HCT116 (cell line): ENCODE measurements around the gene IFRD1. TPM values are rescaled to one million over a fixed set of nuclear protein-coding genes. Genes with fewer than 3 reads are reported as not detected.

ENCODE experiments used
- ATAC-seq: fragments of 200-7000 bp; cut with Tn5 transposase; 2 replicates; pipeline ENCODE4 v1.9.1; 2020; ENCODE audit warnings: mild to moderate bottlenecking, moderate library complexity
- BruUV-seq: library from RNA; stranded (reverse); fragments of 400-500 nt; replicated peaks from 2 replicates; lab custom pipeline; 2021; lab: Mats Ljungman, UMichigan
- CTCF ChIA-PET: fragments of 300-600 bp; sonication (Branson Sonifier 250); formaldehyde crosslinking; loops from one replicate; lab custom pipeline; 2021; ENCODE audit warnings: antibody characterized with exemption; lab: Charles Lee
- POLR2A ChIA-PET: fragments of 300-600, 350-600 bp; sonication (Branson Sonifier 250); formaldehyde crosslinking; loops from one replicate; lab custom pipeline; 2021; ENCODE audit warnings: antibody characterized with exemption; lab: Charles Lee
- RAD21 ChIA-PET, 2 experiments: fragments of 300-600 bp; sonication (Branson Sonifier 250); formaldehyde crosslinking; loops; one replicate each; lab custom pipeline; 2023; ENCODE audit warnings: low total read pairs in 2 of 2; ENCODE audit not compliant: uncharacterized antibody in 2 of 2, unreplicated experiment in 2 of 2, low non-redundant PET in 1 of 2; lab: Charles Lee
- DNase-seq: peaks from one replicate; pipeline ENCODE4 v3.0.0-alpha.2; 2010; ENCODE audit warnings: low read depth, low spot score
- H2AFZ ChIP-seq: fragments of 200-600 bp; shearing (Covaris generic), sonication (generic); 2 replicates; pipeline ENCODE4 v1.6.1; 2017; ENCODE audit warnings: low read depth, mixed run types, mixed read lengths, antibody characterized with exemption, low read length; ENCODE audit not compliant: poor library complexity, severe bottlenecking
- H3K27ac ChIP-seq: 2 replicates; pipeline ENCODE4 v1.5.1; 2012; ENCODE audit warnings: low read depth, low read length
- H3K27me3 ChIP-seq: fragments of 200-600 bp; sonication (generic); 2 replicates; pipeline ENCODE4 v1.6.1; 2016; ENCODE audit warnings: mixed run types, low read length, mixed read lengths; ENCODE audit not compliant: insufficient read depth
- H3K36me3 ChIP-seq, 2 experiments: fragments of 200-500 bp in 1 of 2; fragments of 200-600 bp in 1 of 2; sonication (Bioruptor generic) in 1 of 2; sonication (generic) in 1 of 2; 2 replicates each; pipeline versions ENCODE4 v1.5.1 to v1.6.1; 2014 to 2016; ENCODE audit warnings: low read length in 2 of 2, inconsistent platforms in 1 of 2, mixed read lengths in 1 of 2, mixed run types in 1 of 2; ENCODE audit not compliant: insufficient read depth in 2 of 2, control insufficient read depth in 1 of 2
- H3K4me1 ChIP-seq, 2 experiments: fragments of 200-600 bp in 1 of 2; sonication (generic) in 1 of 2; 2 replicates each; pipeline versions ENCODE4 v1.5.1 to v1.6.1; 2012 to 2017; ENCODE audit warnings: low read length in 2 of 2, inconsistent platforms in 1 of 2, mild to moderate bottlenecking in 1 of 2, mixed read lengths in 1 of 2, mixed run types in 1 of 2, moderate library complexity in 1 of 2; ENCODE audit not compliant: insufficient read depth in 2 of 2, control insufficient read depth in 1 of 2
- H3K4me2 ChIP-seq: fragments of 200-600 bp; sonication (generic); 2 replicates; pipeline ENCODE4 v1.6.1; 2017; ENCODE audit warnings: mixed run types, low read length, mixed read lengths
- H3K4me3 ChIP-seq, 2 experiments: fragments of 200-600 bp in 1 of 2; sonication (generic) in 1 of 2; replicated peaks in 1 of 2; 2 replicates each; pipeline ENCODE4 v1.5.1; 2011 to 2016; ENCODE audit warnings: low read length in 2 of 2, control low read depth in 1 of 2, low read depth in 1 of 2, mild to moderate bottlenecking in 1 of 2, mixed read lengths in 1 of 2, mixed run types in 1 of 2
- H3K79me2 ChIP-seq: fragments of 200-600 bp; sonication (generic); 2 replicates; pipeline ENCODE4 v1.6.1; 2017; ENCODE audit warnings: mild to moderate bottlenecking, mixed run types, low read length, moderate library complexity, mixed read lengths; ENCODE audit not compliant: insufficient read depth
- H3K9ac ChIP-seq: fragments of 200-600 bp; sonication (generic); 2 replicates; pipeline ENCODE4 v1.6.1; 2016; ENCODE audit warnings: low read length, mixed read lengths
- H3K9me2 ChIP-seq: fragments of 200-600 bp; sonication (generic), shearing (Covaris generic); 2 replicates; pipeline ENCODE4 v1.6.1; 2017; ENCODE audit warnings: mixed run types, mild to moderate bottlenecking, moderate library complexity; ENCODE audit not compliant: insufficient read depth
- H3K9me3 ChIP-seq, 2 experiments: fragments of 200-500 bp in 1 of 2; fragments of 200-600 bp in 1 of 2; sonication (Bioruptor generic) in 1 of 2; sonication (generic) in 1 of 2; 2 replicates each; pipeline ENCODE4 v1.6.1; 2014 to 2017; ENCODE audit warnings: low read length in 2 of 2, mixed read lengths in 2 of 2, inconsistent platforms in 1 of 2, low read depth in 1 of 2, mild to moderate bottlenecking in 1 of 2, mixed run types in 1 of 2, moderate library complexity in 1 of 2; ENCODE audit not compliant: control insufficient read depth in 1 of 2, insufficient read depth in 1 of 2
- H4K20me1 ChIP-seq: fragments of 200-600 bp; sonication (generic), shearing (Covaris generic); 2 replicates; pipeline ENCODE4 v1.6.1; 2017; ENCODE audit warnings: mixed run types, mild to moderate bottlenecking, moderate library complexity; ENCODE audit not compliant: insufficient read depth
- ATF3 ChIP-seq: IDR thresholded peaks from 2 replicates; pipeline ENCODE4 v1.6.1; 2012
- CBX3 ChIP-seq: IDR thresholded peaks from 2 replicates; pipeline ENCODE4 v1.6.1; 2012; ENCODE audit warnings: low read depth
- CEBPB ChIP-seq: IDR thresholded peaks from 2 replicates; pipeline ENCODE4 v1.6.1; 2012; ENCODE audit warnings: low read depth
- EZH2 ChIP-seq: fragments of 200-600 bp; sonication (generic); IDR thresholded peaks from 2 replicates; pipeline ENCODE4 v1.6.1; 2017; ENCODE audit warnings: antibody characterized with exemption, mixed run types
- POLR2AphosphoS5 ChIP-seq: IDR thresholded peaks from 2 replicates; pipeline ENCODE4 v1.6.1; 2011; ENCODE audit warnings: mild to moderate bottlenecking, low read depth, low read length, moderate library complexity
- RAD21 ChIP-seq: IDR thresholded peaks from 2 replicates; pipeline ENCODE4 v1.6.1; 2012; ENCODE audit warnings: low read depth, mild to moderate bottlenecking
- SP1 ChIP-seq: IDR thresholded peaks from 2 replicates; pipeline ENCODE4 v1.6.1; 2012; ENCODE audit warnings: low read depth
- SRF ChIP-seq: IDR thresholded peaks from 2 replicates; pipeline ENCODE4 v1.6.1; 2012; ENCODE audit warnings: low read depth
- intact Hi-C: fragments of 100-400 bp; cut with micrococcal nuclease; formaldehyde crosslinking; loops from 2 replicates; pipeline ENCODE4 v1.10.0; 2022
- total RNA-seq: library from RNA; stranded (reverse); gene quantifications from one replicate; pipeline ENCODE4 v1.2.1, GENCODE V29; 2021; ENCODE audit not compliant: unreplicated experiment
- TF ChIP-seq, protein P1 (sequence below): IDR thresholded peaks from 2 replicates; pipeline ENCODE4 v1.6.1; 2012
- TF ChIP-seq, protein P2 (sequence below): IDR thresholded peaks from 2 replicates; pipeline ENCODE4 v1.6.1; 2011; ENCODE audit warnings: mild to moderate bottlenecking, low read length, moderate library complexity; ENCODE audit not compliant: insufficient replicate concordance; ENCODE audit errors: extremely low read depth
- TF ChIP-seq, protein P3 (sequence below), 3 experiments: fragments of 200-600 bp in 1 of 3; sonication (generic) in 1 of 3; IDR thresholded peaks in 2 of 3; conservative IDR thresholded peaks in 1 of 3; 2 replicates each; pipeline ENCODE4 v1.5.1; 2012 to 2017; ENCODE audit warnings: low read depth in 2 of 3, low read length in 2 of 3, antibody characterized with exemption in 1 of 3, borderline replicate concordance in 1 of 3, control low read depth in 1 of 3, mild to moderate bottlenecking in 1 of 3, mixed read lengths in 1 of 3, mixed run types in 1 of 3, moderate library complexity in 1 of 3; ENCODE audit not compliant: insufficient read depth in 1 of 3

IFRD1 gene
- total RNA-seq, 1 experiment from 2014 or later = 43.6 TPM

GRCh38 chr7:112512451-112513210 is 62.4 kb downstream of the IFRD1 start:
- no peak for ATAC-seq
- CTCF ChIA-PET = no interaction called here
- no peak for DNase-seq

DNA sequence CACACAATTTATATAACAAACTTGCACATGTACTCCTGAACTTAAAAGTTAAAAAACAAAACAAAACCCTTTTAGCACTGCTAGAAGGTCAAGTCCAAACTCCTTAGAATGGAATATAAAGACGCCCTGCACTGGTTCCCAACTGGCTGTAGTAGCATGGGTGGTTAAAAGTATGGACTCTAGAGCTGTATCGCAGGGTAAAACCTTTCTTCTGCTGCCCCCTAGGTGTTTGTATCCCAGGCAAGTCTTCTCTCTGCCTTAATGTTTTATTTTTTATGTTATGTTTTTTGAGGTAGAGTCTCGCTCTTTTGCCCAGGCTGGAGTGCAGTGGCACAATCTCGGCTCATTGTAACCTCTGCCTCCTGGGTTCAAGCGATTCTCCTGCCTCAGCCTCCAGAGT is 65.7 kb downstream of the IFRD1 start:
- Histone ChIP-seq H3K27me3 (no peaks in the 10 kb centered on the region), H3K9me3 (no peaks in the 10 kb centered on the region), H3K4me2 (no peak overlapping the region), H3K36me3 (no peaks in the 10 kb centered on the region), H3K4me1 (no peaks in the 10 kb centered on the region), H3K4me3 (no peak overlapping the region), H2AFZ (no peak overlapping the region), H3K9ac (no peak overlapping the region), H3K27ac (no peak overlapping the region), H4K20me1 (no peaks in the 10 kb centered on the region), H3K9me2 (no peaks in the 10 kb centered on the region), H3K79me2 (no peaks in the 10 kb centered on the region)
- DNase-seq (peak; percentile 13), ATAC-seq (peak; percentile 77)
- intact Hi-C loops = no loop called here
- ChIA-PET RAD21 (no interaction called here), POLR2A (no interaction called here), CTCF (no interaction called here)
- no TSS peak for BruUV-seq
- TF ChIP-seq EZH2 (no peak), POLR2AphosphoS5 (no peak), CEBPB (no peak), SP1 (no peak), ATF3 (no peak), SRF (no peak), CBX3 (no peak), RAD21 (peak; percentile 34)
- TF ChIP-seq, protein P1, sequence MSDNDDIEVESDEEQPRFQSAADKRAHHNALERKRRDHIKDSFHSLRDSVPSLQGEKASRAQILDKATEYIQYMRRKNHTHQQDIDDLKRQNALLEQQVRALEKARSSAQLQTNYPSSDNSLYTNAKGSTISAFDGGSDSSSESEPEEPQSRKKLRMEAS = no peak
- TF ChIP-seq, protein P2, sequence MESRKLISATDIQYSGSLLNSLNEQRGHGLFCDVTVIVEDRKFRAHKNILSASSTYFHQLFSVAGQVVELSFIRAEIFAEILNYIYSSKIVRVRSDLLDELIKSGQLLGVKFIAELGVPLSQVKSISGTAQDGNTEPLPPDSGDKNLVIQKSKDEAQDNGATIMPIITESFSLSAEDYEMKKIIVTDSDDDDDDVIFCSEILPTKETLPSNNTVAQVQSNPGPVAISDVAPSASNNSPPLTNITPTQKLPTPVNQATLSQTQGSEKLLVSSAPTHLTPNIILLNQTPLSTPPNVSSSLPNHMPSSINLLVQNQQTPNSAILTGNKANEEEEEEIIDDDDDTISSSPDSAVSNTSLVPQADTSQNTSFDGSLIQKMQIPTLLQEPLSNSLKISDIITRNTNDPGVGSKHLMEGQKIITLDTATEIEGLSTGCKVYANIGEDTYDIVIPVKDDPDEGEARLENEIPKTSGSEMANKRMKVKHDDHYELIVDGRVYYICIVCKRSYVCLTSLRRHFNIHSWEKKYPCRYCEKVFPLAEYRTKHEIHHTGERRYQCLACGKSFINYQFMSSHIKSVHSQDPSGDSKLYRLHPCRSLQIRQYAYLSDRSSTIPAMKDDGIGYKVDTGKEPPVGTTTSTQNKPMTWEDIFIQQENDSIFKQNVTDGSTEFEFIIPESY = no peak
- TF ChIP-seq, protein P3, sequence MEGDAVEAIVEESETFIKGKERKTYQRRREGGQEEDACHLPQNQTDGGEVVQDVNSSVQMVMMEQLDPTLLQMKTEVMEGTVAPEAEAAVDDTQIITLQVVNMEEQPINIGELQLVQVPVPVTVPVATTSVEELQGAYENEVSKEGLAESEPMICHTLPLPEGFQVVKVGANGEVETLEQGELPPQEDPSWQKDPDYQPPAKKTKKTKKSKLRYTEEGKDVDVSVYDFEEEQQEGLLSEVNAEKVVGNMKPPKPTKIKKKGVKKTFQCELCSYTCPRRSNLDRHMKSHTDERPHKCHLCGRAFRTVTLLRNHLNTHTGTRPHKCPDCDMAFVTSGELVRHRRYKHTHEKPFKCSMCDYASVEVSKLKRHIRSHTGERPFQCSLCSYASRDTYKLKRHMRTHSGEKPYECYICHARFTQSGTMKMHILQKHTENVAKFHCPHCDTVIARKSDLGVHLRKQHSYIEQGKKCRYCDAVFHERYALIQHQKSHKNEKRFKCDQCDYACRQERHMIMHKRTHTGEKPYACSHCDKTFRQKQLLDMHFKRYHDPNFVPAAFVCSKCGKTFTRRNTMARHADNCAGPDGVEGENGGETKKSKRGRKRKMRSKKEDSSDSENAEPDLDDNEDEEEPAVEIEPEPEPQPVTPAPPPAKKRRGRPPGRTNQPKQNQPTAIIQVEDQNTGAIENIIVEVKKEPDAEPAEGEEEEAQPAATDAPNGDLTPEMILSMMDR (IDR thresholded peaks at IDR 0.05 in 2 of 3, conservative IDR thresholded peaks at IDR 0.05 in 1 of 3; ENCODE audit: borderline replicate concordance in 1 of 3, insufficient read depth in 1 of 3, low read depth in 2 of 3, low read length in 2 of 3) = 0 out of 6 replicates have a peak, but pooled peaks of 2 of the 3 experiments have one; percentile 7 to 9

More at GRCh38 chr7:112512451-112513210, 62.4 kb downstream of the IFRD1 start:
- ChIA-PET POLR2A (no interaction called here), RAD21 (no interaction called here)
- Histone ChIP-seq H3K4me1 (no peaks in the 10 kb centered on the region), H2AFZ (no peak overlapping the region), H3K4me3 (no peak overlapping the region), H3K9me2 (no peaks in the 10 kb centered on the region), H3K9ac (no peak overlapping the region), H3K36me3 (no peaks in the 10 kb centered on the region), H3K79me2 (no peaks in the 10 kb centered on the region), H4K20me1 (no peaks in the 10 kb centered on the region), H3K9me3 (no peaks in the 10 kb centered on the region), H3K27me3 (no peaks in the 10 kb centered on the region), H3K4me2 (no peak overlapping the region), H3K27ac (no peak overlapping the region)
- no peak for TF ChIP-seq CBX3
- TF ChIP-seq, protein P1 = no peak
- intact Hi-C loops = no loop called here
- BruUV-seq = no TSS peak
